ENCODE measurements around the gene SCN8A.
"Not testable (repeated sequence)": the region's sequence is repeated elsewhere in the genome, so short reads cannot be mapped to it uniquely, and the experiment has no call there.

Gene SCN8A

DNA sequence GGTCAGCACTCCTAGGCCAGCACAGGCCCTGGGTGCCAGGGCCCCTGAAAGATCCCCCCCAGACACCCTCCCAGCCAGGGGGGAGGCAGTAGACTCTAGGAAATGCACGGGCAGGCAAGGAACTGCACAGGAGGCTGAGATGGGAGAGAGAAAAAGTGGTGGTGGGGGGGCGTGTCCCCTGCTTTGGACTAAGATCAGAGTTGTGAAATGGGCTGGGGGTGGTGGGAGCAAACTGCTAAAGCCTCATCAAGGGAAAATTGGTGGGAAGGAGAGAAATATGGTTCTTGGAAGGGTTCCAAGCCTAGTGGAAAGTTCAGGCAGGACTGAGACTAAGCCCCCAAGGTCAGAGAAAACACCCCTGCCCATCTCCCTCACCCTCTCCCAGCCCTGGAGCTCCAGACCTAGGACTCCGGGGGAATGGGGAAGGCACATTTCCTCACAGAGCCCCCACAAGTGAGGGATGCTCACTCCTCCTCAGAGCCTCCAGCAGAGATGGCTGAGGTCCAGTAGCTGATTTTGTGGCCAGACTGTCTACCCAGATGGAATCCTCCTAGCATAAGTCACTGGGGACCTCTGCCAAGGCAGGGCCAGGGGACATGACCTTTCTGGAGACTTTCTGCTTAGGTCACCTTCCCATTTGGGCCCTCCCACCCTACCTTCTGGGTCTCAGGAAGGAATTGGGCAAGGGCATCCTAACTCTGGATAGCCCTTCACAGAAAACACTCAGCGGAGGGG, 227.7 kb downstream of the SCN8A start:
- no peak for FAIRE-seq

DNA sequence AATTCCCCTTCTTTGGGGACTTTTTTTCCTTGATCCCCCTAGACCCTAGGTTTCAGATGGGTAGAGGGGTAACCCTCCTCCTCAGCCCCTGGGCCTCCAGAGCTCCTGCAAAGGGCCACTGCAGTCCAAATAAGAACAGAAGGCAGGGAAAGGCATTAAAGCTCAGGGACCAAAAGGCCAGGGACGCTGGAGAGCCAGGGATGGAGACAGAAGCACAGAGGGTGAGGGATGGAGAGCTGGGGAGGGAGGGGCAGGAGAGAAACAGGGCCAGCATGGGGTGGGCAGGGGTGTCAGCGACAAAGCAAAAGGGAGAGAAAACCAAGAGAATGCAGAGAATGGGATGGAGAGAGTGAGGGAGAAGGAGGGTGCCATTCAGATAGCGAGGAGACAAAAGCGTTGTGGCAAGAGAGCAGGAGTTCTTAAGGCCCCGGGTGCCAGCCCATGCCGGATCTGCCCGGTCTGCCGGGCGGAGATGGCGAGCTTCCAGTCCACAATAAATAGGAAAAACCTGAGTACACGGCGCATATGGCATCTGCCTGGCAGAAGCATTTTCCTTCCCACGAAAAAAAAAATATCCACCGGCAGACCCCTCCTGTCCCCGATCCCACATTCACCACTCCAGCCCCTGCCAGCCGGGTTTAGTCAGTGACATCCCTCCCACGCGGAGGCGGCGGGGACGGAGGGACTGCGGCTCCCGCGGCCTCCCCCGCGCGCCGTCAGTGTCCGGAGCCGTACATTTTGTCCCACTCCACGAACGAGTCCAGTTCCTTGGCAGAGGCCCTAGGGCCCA, 228.9 kb downstream of the SCN8A start:
- FAIRE-seq = no peak

DNA sequence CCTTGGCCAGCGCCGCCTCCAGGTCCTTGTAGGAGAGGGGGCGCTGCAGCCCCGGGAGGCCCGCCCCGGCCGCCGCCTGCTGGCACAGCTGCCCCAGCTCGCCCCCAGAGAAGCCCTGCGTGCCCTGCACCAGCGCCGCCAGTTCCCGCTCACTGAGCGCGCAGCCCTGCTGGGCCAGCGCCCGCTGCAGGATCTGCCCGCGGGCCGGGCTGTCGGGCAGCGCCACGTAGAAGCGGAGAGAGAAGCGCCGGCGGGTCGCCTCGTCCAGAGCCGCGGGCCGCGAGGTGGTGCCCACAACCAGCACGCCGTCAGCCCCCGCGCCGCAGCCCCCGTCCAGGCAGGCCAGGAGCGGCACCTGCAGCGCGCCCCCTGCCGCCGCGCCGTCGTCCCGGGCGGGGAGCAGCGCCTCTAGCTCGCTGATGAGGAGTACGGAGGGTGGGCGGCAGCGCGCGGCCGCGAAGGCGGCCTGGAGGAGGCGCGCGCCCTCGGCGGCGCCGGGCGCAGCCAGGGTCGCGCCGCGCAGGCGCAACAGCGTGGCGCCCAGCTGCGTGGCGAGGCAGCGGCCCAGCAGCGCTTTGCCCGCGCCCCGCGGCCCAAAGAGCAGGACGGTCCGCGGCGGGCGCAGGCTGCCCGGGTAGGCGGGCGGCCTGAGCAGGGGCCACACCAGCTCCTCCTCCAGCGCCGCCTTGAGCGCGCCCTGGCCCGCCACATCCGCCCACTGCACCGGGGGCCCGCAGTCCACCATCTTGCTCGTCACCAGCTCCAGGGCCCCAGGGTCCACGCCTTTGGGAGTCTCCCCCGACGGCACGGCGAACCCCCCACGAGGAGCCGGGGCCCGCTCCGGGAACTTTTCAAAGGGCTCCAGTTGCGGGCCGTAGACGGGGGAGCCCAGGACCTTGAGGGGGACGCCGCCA, 229.8 kb downstream of the SCN8A start:
- FAIRE-seq = no peak

DNA sequence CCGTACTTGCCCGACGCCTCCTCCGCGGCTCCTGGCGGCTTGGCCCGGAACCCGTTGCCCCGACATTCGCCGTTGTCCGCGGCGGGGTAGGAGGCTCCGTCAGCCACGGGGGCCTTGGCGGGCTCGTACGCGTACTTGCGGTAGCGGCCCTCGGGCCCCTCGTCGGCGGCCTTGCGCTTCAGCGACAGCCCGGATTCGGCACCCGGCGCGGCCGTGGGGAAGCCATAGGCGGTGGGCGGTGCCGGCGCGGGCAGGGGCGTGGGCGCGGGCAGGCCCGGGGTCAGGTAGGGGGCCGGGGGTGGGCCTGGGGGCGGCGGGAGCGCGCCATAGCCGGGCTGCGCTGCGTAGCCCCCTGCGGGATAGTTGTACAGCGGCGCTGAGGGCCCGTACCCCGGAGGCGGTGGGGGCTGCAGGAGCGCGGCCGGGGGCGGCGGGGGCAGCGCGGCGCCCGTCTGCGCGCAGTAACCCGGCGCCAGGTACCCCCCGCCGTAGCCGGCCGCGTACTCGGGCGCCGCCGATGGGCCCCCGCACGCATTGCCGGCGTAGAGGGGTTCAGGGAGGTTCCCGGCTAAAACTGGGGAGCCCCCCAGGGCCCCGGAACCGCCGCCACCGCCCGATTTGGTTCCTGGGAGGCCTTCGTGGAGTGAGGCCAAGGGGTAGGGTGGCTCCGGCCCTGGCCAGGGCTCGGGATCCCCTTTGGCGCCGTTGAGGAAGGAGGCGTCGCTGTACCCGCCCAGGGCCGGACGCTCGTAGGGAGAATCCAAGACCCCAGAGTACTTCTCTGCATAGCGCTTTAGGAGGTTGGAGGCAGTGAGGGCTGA, 230.6 kb downstream of the SCN8A start:
- FAIRE-seq = no peak

DNA sequence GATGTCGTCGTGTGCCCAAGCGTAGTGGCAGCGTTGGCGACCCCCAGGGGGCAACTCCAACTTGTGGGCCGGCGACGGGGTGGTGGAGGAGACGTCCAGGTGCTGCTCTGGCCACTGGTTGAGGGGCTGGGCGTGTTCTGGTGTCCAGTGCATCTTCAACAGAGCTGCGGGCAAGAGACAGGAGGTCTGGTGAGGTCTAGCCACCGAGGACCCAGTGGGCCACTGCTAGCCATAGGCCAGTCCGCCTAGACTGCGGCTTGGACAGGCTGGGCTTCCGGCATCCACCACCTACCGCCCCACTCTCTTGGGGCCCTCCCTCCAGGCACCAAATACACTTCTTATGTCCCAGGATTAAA, 231.2 kb downstream of the SCN8A start:
- FAIRE-seq = no peak

DNA sequence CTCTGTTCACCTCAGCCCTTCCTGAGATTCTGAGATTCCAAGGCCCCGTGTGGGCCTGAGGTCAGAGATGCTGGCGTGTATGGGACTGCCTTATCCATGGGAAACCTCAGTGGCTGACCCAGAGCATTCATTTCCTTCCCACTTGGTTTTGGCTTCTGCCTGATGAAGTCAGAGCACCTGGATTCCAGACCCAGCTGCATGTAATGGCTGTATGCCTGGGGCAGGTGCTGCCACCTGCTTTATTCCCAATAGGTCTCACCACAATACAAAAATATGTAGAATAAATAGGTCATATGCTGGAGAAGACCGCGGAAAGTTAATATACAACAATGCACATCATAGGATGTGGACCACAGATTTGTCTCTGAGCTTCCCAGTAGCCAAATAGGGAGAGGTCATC, 231.9 kb downstream of the SCN8A start:
- no peak for FAIRE-seq

DNA sequence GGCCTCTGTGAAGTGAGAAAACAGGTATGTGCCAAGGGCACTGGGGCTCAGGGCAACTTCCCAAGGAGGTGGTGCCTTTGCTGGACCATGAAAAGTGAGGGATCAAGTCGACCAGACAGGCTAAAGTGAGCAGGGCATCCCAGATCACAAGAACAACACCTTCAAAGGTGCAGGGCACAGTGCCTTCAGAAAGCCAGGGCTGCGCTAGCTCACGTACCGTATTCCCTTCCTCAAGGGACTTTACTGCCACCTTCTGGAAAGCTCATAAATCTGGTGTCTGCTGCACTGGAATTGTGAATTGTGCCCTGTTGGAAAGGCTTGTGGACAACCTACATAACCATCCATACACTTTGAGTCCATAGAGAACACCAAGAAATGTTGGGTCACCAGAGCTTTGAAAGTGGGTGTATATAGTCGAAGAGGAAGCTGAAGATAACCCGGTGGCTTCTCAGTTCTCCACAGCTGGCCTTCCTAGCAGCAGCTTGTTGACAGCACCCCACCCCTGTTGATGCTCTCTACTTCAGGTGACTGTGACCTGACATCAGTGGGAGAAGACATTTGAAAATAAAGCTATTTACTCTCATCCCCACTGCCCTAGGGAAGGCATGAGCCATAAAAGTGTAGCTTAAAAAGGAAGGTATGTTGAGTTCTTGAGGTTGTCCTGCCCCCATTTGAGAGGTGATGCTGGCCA, 233.0 kb downstream of the SCN8A start:
- peak; percentile 96 for FAIRE-seq

DNA sequence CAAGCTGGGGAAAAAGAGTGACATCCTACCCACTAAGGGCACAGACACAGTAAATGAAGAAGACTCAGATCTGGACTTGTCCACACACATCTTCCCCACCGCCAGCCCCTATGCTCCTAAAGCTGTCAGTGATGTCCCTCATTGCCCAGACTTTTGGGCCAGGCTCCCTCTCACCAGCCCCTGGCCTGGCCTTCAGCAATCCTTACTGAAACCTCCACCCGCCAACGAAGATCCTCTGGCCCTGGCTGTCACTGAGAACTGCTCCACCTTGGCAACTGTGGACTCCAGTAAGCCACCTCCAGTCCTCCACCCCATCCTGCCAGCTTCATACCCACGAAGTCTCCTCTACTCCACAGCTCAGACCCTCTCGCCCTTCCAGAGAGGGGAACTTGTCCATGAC, 234.2 kb downstream of the SCN8A start:
- no peak for FAIRE-seq

DNA sequence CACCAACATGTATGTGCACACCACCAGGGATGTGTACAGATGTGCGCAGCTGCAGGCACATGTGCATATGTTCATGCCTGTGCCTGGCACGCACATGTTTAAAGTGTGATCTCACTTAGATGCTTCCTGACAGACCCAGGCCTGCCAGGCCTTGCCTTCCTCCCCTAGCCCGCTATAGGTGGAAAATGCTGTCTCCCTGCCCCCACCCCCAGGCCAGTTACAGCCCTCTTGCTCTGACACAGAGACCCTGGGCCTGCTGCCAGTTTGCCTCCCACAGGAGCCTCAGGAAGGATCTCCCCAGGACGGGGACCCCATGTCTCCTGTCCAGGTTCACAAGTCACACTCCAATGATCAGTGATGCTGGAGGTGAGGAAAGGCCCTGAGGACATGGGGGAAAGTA, 235.8 kb downstream of the SCN8A start:
- FAIRE-seq = no peak

DNA sequence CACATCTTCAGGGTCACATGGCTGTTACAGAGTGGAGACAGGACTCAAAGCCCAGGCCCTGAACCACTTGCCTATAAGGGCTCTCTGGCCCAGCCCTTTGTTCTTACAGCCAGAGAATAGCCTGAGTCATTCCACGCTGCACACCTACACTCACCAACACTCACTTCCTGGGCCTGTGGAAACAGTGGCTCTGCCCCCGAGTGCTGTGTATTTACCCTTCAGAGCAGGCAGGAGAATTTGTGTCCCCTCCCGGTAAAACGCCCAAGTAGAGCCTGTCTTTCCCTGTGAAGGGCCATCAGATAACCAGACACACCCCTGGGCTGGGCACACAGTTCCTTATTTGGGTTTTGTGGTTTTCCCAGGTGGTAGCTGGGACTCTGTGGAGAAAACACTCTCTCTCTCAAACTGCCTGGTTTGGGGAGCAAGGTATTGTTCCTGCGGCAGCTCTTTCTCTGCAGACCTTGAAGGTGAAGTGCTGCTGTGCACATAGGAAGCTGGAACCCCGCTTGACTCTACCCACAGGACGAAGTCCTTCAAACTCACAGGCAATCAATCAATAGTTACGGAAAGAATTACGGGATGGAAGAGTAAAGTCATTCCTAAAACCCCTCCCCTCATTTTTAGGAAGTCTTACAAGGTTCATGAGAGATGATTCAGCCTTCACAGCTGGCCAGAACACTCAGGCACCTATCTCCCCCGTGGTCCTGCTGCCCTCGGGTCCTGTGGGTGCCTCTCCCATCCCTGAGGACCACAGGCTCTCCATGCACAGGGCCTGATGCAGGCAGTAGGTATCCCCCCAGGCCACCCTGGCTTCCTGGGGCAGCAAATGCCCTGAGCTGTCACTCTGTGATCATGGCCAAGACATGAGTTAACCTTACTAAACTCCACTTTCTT, 237.1 kb downstream of the SCN8A start:
- no peak for FAIRE-seq

DNA sequence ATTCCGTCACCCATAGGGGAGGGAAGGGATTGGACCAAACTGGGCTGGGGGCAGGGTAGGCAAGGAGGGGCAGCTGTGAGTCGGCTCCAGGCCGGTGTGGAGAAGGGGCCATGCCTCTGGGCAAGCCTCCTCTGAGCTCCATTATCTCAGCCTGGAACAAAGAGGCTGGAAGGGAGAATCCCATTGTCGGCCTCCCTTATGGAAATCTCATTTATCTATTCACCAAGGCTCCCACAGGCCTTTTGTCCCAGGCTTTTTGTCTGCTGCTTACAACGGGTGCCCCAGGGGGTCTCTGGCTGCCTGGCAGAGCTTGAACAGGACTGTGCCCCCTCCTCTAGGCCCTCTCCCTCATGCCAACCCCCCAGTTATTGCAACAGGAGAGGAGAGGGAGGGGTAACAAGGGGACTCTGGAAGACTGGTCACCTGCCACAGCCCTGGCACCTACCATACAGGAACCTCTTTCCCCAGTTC, 238.0 kb downstream of the SCN8A start:
- FAIRE-seq = no peak

DNA sequence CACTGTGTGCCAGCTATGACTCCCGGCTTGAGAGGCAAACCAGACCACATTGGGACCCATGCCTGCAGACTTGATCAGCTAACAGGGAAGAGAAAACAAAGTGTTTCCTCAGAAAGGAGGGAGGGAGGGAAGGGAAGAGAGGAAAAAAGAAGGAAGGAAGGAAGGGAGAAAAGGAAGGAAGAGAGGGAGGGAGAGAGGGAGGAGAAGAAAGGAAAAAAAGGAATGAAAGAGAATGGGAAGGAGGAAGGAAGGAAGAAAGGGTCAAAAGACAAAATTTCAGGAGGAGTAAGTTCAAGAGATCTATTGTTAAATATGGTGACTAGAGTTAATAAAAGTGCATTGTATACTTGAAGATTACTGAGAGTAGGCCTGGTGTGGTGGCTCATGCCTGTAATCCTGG, 238.6 kb downstream of the SCN8A start:
- FAIRE-seq = no peak

DNA sequence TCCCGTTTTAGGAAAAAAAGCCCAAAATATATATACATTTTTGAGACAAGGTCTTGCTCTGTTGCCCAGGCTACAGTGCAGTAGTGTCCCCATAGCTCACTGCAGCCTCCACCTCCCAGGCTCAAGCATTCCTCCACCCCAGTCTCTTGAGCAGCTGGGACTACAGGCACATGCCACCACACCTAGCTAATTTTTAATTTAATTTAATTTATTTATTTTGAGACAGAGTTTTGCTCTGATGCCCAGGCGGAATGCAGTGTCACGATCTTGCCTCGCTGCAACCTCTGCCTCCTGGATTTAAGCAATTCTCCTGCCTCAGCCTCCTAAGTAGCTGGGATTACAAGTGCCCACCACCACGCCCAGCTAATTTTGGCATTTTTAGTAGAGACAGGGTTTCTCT, 240.8 kb downstream of the SCN8A start:
- FAIRE-seq = not testable (repeated sequence)

DNA sequence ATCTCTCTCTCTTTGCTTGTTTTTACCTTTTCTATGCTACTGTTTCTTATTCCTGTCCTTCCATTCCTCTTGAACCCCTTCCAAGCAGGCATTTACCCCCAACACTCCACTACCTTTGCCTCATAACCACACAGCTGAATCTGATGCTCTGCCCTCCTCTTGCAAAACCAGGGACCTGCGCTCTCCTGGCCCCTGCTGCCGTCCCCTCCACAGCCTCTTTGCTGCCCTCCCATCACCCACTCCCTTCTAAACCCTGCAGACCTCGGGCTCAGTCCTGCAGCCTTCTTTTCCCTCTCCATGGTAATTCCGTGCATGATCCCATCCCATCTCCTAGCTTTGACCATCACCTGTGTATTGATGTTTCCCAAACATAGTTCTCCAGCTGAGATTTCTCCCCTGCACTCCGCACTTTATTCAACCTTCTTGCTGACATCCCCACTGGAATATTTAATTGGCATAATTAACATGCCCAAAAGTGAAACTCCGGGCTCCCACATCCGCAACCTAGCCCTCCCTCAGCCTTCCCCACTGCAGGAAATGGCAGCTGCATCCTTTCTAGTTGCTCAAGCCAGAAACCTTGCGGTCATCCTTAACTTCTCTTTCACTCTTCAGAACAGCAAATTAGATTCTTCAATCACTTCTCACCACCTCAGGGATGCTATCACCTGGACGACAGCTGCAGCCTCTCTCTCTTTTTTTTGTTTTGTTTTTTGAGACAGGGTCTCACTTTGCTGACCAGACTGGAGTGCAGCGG, 241.5 kb downstream of the SCN8A start:
- no peak for FAIRE-seq

DNA sequence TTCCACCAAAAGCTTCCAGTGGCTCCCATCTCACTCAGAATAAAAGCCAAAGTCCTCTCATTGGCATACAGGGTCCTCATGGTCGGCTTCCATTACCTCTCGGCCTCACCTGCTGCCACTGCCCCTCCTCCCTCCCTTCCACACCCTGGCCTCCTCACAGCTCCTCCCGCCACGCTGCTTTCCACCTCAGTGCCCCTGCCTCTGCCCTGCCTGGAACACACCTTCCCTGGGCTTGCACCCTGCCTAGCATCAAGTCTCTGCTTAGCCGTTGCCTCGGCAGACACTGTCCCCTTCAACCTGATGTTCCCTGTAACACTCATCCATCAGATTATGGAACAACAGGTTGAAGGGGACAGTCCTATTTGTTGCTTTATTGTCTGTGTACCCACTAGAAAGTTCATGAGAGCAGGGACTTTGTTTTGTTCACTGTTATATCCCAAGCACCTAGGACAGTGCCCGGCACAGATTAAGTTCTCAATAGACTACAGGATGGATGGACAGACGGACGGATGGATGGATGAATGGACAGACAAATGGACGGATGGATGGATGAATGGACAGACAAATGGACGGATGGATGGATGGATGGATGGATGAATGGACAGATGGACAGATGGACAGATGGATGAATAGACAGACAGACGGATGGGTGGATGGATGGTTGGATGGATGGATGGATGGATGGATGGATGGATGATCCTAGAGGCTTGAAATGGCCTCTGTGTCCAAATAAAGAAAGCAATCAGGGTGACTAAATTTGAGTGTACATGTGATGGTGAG, 242.6 kb downstream of the SCN8A start:
- FAIRE-seq = no peak

DNA sequence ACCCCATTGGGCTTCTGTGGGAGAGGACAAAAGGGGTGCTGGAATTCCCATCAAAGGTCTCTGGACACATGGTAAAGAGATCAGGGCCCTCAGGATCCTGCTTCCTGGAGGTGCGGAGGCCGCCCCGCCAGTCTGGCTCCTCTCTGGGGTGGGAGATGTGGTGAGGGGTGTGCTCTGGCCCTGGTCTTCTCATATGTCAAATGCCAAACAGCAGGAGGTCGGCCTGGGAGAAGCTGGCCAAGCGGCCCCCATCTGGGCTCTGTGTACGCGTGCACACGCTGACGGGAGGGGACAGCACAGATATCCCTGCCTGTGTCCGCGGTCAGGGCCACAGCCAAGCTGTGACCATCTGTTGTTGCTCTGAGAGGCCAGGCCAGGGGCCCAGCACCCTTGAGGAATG, 243.4 kb downstream of the SCN8A start:
- no peak for FAIRE-seq

DNA sequence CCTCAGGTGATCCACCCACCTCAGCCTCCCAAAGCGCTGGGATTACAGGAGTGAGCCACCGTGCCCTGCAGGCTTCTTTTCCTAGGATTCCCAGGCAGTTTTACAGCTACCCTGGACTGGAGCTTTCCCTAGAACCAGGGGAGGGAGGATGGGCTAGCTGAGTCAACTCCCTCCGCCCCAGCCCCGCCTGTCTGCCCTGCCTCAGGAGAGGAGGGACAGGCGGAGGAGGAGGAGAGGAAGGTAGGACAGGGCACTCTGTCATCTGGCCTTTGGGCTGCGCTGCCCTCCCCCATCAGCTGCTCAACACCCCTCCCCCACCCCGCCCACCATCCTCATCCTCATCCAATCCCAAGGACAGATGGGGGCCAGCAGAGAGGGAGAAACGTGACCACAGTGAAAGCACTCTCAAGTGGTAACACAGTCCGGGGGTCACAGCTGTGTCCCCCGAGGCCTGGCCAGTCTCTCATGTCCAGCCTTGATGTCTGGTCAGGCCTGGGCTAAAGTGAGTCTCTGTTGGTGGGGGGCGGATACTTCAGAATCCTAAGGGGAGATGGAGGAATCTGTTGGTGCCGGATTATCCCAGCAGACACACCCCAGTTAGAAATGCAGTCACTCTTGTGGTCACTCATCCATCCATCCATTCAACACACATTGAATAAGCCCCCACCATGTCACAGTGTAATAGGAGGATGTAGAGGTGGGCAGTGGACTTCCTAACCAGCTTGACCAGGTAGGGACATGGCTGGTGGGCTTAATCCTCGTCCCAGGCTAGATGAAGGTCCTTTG, 245.2 kb downstream of the SCN8A start:
- FAIRE-seq = no peak

DNA sequence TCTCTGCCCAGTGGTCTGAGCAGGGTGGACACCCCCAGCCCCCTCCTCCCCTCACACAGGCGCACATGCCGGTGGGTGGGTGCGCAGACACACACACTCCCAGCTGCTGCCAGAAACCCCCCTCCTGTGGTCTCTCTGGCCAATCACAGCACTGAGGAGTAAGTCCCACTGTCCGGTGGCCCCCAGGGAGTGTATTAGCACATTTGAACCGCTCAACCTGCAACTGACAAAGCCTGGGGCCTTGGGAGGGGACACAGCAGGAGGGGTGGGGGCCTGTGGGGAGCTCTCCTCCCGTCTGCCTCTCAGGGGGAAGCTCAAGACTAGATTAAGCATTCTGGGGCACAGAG, 245.8 kb downstream of the SCN8A start:
- no peak for FAIRE-seq
